ENCODE results near the gene PTGER2.

Gene PTGER2

GRCh38 chr14:52299692-52300278, 14.3 kb upstream of the PTGER2 start:
- DNase-seq (ENCODE audit: low read depth, low spot score) = no peak

GRCh38 chr14:52303236-52303635, 10.9 kb upstream of the PTGER2 start:
- no peak overlapping the region for H3K4me3 ChIP-seq (ENCODE audit: low read depth, low read length)
- no peak for TF ChIP-seq CTCF (IDR thresholded peaks at IDR 0.05; ENCODE audit: insufficient read depth, low read length, missing control alignments)
- POLR2A ChIA-PET = no interaction called here
- no peak for DNase-seq (ENCODE audit: low read depth, low spot score)
- CTCF ChIA-PET = interaction anchor here (1.5 kb wide), 1 partner anchor 170 kb away, joined by 5 read pairs; no protein-coding TSS in a partner anchor

More at GRCh38 chr14:52299692-52300278, 14.3 kb upstream of the PTGER2 start:
- CTCF ChIA-PET = interaction anchor here (0.6 to 4.7 kb wide), 33 partner anchors 9 to 404 kb away, joined by 3 to 62 read pairs (median 4); partner anchors contain the start of genes PTGER2 and TXNDC16
- POLR2A ChIA-PET = no interaction called here
- TF ChIP-seq CTCF (IDR thresholded peaks at IDR 0.05; ENCODE audit: insufficient read depth, low read length, missing control alignments) = peak; percentile 41
- H3K4me3 ChIP-seq (ENCODE audit: low read depth, low read length) = no peak overlapping the region

DNA sequence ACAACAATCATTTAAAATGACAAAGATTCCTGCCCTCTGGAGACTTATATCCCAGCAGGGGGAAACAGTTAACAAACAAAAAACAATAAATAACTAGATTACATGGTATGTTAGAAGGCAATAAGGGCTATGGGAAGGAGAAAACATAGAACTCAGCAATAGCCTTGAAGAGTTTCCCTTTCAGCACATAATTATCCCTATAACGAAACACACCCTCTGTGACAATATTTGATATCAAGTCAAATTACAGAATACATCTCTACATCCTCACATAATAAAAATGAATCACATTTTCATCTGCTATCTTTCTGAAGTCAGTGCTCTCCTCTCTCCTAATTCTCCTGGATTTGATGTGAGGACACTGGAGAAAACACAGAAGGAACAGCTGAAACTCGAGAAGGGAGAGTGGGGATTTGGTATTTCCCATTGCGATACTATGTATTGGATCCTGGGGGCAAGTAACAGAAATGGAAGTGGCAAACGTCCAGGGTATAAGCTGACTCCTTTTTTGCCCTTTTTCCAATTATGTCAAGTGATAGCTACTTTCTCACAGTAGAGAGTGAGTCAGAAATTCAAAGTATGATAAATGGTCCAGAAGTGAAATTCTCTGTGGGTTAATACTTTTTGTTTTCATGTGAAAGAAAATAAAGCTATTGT, 9.7 kb upstream of the PTGER2 start:
- POLR2A ChIA-PET = interaction anchor here (1.4 kb wide), 1 partner anchor 153 kb away, joined by 5 read pairs; no protein-coding TSS in a partner anchor
- CTCF ChIA-PET = interaction anchor here (1.1 to 1.5 kb wide), 4 partner anchors 9 to 308 kb away, joined by 3 to 5 read pairs (median 4); no protein-coding TSS in a partner anchor
- no peak for TF ChIP-seq CTCF (IDR thresholded peaks at IDR 0.05; ENCODE audit: insufficient read depth, low read length, missing control alignments)
- DNase-seq (ENCODE audit: low read depth, low spot score) = no peak
- H3K4me3 ChIP-seq (ENCODE audit: low read depth, low read length) = no peak overlapping the region

DNA sequence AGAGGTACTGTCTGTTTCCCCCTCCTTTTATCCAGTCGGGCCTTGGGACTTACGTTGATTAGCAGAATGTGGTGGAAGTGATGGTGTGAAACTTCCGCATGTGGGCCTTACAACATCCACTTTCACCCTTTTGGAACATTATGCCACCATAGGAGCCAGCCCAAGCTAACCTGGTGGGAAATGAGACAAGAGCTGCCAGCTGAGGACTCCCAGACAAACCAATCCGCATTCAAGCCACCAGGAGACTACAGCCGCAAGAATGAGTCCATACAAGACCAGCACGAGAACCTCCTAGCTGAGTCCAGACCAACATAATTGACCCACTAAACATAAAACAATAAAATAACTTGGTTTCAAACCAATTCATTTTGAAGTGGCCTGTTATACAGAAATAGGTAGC, 9.1 kb upstream of the PTGER2 start:
- CTCF ChIA-PET = interaction anchor here (1.1 to 1.3 kb wide), 3 partner anchors 9 to 309 kb away, joined by 3 to 4 read pairs (median 3); no protein-coding TSS in a partner anchor

DNA sequence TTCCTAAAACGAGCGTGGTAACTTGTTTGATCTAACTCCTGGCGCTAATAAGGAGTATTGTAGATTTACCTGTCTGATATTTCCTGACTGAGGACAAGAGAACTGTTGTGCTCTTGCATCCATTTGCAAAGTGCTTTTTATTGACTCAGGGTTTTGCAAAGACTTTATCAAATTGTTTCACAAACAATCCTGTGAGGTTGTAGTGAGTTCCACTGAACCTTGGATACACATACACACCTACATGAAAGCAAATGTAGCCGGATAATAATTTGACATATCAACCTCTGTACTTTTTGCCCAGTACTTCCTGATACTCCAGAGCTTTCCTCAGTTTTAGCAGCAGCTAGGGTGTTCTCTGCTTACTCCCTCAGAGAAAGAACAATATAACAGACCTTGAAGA, 6.7 kb upstream of the PTGER2 start:
- DNase-seq (ENCODE audit: low read depth, low spot score) = no peak
- TF ChIP-seq CTCF (IDR thresholded peaks at IDR 0.05; ENCODE audit: insufficient read depth, low read length, missing control alignments) = no peak
- CTCF ChIA-PET = interaction anchor here (1.3 kb wide), 1 partner anchor 9 kb away, joined by 3 read pairs; no protein-coding TSS in a partner anchor
- POLR2A ChIA-PET = no interaction called here
- no peak overlapping the region for H3K4me3 ChIP-seq (ENCODE audit: low read depth, low read length)

More for the DNA sequence above, 9.1 kb upstream of the PTGER2 start:
- no peak for DNase-seq (ENCODE audit: low read depth, low spot score)
- POLR2A ChIA-PET = interaction anchor here (1.4 kb wide), 1 partner anchor 152 kb away, joined by 5 read pairs; no protein-coding TSS in a partner anchor
- no peak for TF ChIP-seq CTCF (IDR thresholded peaks at IDR 0.05; ENCODE audit: insufficient read depth, low read length, missing control alignments)
- H3K4me3 ChIP-seq (ENCODE audit: low read depth, low read length) = no peak overlapping the region

- no peak for DNase-seq (ENCODE audit: low read depth, low spot score)
- ChIA-PET CTCF (no interaction called here), POLR2A (no interaction called here)
- no peak overlapping the region for H3K4me3 ChIP-seq (ENCODE audit: low read depth, low read length)
- TF ChIP-seq CTCF (IDR thresholded peaks at IDR 0.05; ENCODE audit: insufficient read depth, low read length, missing control alignments) = no peak
Measured at GRCh38 chr14:52307905-52308304, 6.2 kb upstream of the PTGER2 start.
